ENCODE data around the gene FXR2.

Gene FXR2

GRCh38 chr17:7548585-7549400 lies 65.9 kb downstream of the FXR2 start, which contains the start of gene TNFSF12:
Gene TNFSF12, plus strand, starts transcription at chr17:7549058. Its CDS starts 96 bp downstream, at chr17:7549154.
- DNase-seq (ENCODE audit: low spot score): peak; percentile 38

DNA sequence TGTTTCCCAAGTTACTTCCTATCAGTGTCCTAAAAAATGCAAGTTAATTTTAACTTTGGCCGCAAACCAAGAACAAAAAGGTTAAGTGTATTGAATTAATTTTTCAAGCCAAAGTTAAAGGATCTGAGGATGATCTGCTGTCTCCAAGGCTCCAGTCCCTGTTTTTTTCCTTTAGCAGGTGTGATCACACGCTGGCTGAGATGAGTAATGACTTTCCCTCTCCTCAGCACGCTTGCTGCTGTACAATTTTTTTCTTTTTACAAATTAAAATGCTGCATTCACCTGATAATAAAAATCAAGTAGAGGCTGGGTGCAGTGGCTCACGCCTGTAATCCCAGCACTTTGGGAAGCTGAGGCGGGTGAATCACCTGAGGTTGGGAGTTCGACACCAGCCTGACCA lies 69.8 kb downstream of the FXR2 start:
- no peak for DNase-seq (ENCODE audit: low spot score)
